ENCODE data around the gene WT1. TPM values are rescaled to one million over a fixed set of nuclear protein-coding genes. Genes with fewer than 3 reads are reported as not detected.

The WT1 gene
- total RNA-seq, 1 donor from 2014 or later = not detected

DNA sequence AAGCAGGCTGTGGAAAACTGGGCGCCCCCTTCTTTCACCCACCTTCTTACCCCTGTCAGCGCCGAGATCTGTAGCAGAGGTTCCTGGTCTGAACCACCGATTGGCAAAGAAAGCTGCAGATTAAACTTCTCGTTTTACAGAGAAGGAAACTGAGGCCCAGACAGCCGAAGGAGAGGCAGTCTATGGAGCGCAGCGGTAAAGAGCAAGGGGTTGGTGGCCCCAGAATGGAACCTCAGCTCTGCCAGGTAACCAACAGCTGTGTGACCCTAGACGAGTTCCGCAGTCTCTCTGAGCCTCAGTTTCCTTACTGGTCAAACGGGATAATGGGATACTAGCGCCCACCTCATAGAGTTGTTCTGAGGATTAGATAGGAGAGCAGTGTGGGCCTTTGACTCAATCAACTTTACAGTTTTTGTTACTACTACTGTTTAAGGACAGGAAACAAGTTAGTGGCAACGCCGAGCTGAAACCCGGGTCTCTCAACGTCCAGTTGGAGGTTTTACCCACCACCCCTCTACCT is 3.1 kb upstream of the WT1 start:
- Histone ChIP-seq H3K36me3 (no peaks in the 10 kb centered on the region), H3K4me1 (peaks cover 3 to 5% of the 10 kb centered on the region in 2 donors), H3K4me3 (no peak overlapping the region), H3K27me3 (peaks cover 27% of the 10 kb centered on the region), H3K9me3 (no peaks in the 10 kb centered on the region), H3K27ac (no peak overlapping the region)
- intact Hi-C loops (cut with DNase I) = no loop called here
- TF ChIP-seq, protein P1, sequence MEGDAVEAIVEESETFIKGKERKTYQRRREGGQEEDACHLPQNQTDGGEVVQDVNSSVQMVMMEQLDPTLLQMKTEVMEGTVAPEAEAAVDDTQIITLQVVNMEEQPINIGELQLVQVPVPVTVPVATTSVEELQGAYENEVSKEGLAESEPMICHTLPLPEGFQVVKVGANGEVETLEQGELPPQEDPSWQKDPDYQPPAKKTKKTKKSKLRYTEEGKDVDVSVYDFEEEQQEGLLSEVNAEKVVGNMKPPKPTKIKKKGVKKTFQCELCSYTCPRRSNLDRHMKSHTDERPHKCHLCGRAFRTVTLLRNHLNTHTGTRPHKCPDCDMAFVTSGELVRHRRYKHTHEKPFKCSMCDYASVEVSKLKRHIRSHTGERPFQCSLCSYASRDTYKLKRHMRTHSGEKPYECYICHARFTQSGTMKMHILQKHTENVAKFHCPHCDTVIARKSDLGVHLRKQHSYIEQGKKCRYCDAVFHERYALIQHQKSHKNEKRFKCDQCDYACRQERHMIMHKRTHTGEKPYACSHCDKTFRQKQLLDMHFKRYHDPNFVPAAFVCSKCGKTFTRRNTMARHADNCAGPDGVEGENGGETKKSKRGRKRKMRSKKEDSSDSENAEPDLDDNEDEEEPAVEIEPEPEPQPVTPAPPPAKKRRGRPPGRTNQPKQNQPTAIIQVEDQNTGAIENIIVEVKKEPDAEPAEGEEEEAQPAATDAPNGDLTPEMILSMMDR (IDR thresholded peaks at IDR 0.05) = no peak
- no peak for DNase-seq (ENCODE audit: low spot score in 2 of 2)

DNA sequence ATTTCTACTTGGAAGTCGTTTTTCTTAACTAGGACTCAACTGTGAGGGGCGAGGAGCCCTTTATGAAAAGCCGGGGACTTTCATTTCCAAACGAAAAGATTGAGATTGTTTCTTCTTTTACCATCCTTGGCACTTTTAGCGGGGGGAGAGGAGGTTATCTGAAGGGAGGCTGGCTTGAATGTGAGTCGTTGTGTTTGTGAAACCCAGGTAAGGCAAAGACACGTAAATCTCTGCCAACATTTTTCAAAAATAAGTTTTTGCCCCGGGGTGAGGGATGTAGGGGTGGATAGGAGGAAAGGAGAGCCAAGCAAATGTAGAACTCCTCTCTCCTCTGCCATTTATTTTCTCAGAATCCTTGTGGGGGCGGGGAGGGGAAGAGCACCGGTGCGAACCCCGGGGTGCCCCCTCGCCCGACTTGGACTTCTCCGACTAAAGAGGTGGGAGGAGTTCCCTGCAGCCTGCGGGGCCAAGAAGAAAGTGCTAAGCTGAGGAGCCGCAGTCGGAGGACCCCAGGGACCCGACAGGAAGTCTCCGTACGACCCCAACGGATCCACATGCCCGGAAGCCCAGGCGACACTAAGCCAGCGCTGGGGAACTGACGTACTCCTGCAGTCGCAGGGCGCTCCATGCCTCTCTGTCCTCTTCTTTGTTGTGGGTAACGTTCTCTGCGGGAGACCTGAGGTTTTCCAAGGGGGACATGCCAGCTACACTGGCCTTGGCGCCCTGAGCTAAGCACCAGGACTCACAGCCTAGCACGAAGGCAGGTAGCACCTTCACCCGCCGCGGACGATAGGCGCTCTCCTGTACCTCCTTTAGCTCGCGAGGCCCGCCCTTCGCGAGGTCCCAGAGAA is 2.4 kb upstream of the WT1 start:
- no peaks in the 10 kb centered on the region for H3K9me3 ChIP-seq
- H3K4me3 ChIP-seq = no peak overlapping the region
- peaks cover 27% of the 10 kb centered on the region for H3K27me3 ChIP-seq
- no peak overlapping the region for H3K27ac ChIP-seq
- TF ChIP-seq, protein P1 (IDR thresholded peaks at IDR 0.05) = no peak
- H3K36me3 ChIP-seq = no peaks in the 10 kb centered on the region
- intact Hi-C loops (cut with DNase I) = no loop called here
- no peak for DNase-seq (ENCODE audit: low spot score in 2 of 2)
- peaks cover 3 to 5% of the 10 kb centered on the region in 2 donors for H3K4me1 ChIP-seq

DNA sequence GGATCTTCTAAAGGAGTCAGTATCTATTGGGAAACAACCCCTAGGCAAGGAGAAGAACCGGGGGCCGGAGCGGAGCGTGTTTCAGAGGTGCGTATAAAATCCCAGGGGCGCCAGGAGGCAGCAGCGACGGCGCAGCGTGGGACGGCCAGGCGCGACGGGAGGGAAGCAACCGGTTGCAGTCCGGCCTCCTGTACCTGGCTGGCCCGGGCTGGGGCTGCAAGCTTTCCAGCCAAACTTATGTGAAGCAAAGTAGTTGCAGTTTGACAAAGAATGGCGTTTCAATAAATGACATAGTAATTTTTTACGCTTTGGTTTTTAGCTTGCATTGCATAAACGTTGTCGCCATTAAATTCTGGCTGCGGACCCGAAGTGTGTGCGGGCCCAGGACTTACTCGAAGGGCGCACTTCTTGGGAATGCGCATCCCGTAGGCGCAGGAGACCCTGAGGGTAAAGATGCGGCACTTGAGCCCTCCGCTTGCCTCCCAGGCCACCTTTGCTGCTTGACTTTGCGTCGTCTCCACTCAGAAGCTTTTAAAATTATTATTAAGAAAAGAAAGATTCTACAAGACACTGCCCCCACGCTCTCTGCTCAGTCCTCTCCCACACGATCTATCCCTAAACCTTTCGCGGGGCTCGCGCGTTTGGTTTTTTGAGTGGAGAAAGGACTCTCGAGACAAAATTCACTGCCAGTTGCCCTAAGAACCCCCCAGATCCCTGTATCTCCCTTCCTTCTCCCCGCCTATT is 1.6 kb upstream of the WT1 start:
- H3K27ac ChIP-seq = no peak overlapping the region
- no peak for DNase-seq (ENCODE audit: low spot score in 2 of 2)
- H3K9me3 ChIP-seq = no peaks in the 10 kb centered on the region
- no peaks in the 10 kb centered on the region for H3K36me3 ChIP-seq
- no peak overlapping the region for H3K4me3 ChIP-seq
- H3K27me3 ChIP-seq = peaks cover 27% of the 10 kb centered on the region
- TF ChIP-seq, protein P1 (IDR thresholded peaks at IDR 0.05) = no peak
- intact Hi-C loops (cut with DNase I) = no loop called here
- peaks cover 3 to 5% of the 10 kb centered on the region in 2 donors for H3K4me1 ChIP-seq

GRCh38 chr11:32435942-32436750 is 807 bp upstream of the WT1 start:
- H3K4me1 ChIP-seq = peaks cover 3 to 5% of the 10 kb centered on the region in 2 donors
- TF ChIP-seq, protein P1 (IDR thresholded peaks at IDR 0.05) = no peak
- H3K27ac ChIP-seq = no peak overlapping the region
- intact Hi-C loops (cut with DNase I) = no loop called here
- H3K4me3 ChIP-seq = peak overlapping the region; percentile 21 to 34
- H3K27me3 ChIP-seq = peaks cover 27% of the 10 kb centered on the region
- no peak for DNase-seq (ENCODE audit: low spot score in 2 of 2)
- no peaks in the 10 kb centered on the region for H3K9me3 ChIP-seq
- no peaks in the 10 kb centered on the region for H3K36me3 ChIP-seq

DNA sequence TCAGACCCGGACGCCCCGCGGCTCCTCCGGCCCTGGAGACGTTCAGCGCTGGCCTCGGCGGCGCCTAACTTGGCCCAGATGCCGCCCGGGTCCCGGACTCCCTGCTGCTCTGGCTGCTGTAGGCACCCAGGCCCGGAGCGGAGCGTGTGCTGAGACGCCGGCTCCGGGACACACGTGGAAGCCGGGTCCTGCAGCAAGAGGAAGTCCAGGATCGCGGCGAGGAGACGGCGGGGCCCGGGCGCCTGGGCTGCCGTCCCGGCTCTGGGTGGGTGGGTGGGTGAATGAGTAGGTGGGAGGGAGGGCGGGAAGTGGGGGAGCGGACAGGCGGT is 223 bp downstream of the WT1 start:
- no peaks in the 10 kb centered on the region for H3K9me3 ChIP-seq
- TF ChIP-seq, protein P1 (IDR thresholded peaks at IDR 0.05) = no peak
- H3K27me3 ChIP-seq = peaks cover 22% of the 10 kb centered on the region
- intact Hi-C loops (cut with DNase I) = no loop called here
- peaks cover 3 to 5% of the 10 kb centered on the region in 2 donors for H3K4me1 ChIP-seq
- no peak for DNase-seq (ENCODE audit: low spot score in 2 of 2)
- no peaks in the 10 kb centered on the region for H3K36me3 ChIP-seq
- H3K4me3 ChIP-seq = peak overlapping the region; percentile 31 to 34
- H3K27ac ChIP-seq = no peak overlapping the region
